ENCODE measurements around the gene GJB2.

GJB2 gene

DNA sequence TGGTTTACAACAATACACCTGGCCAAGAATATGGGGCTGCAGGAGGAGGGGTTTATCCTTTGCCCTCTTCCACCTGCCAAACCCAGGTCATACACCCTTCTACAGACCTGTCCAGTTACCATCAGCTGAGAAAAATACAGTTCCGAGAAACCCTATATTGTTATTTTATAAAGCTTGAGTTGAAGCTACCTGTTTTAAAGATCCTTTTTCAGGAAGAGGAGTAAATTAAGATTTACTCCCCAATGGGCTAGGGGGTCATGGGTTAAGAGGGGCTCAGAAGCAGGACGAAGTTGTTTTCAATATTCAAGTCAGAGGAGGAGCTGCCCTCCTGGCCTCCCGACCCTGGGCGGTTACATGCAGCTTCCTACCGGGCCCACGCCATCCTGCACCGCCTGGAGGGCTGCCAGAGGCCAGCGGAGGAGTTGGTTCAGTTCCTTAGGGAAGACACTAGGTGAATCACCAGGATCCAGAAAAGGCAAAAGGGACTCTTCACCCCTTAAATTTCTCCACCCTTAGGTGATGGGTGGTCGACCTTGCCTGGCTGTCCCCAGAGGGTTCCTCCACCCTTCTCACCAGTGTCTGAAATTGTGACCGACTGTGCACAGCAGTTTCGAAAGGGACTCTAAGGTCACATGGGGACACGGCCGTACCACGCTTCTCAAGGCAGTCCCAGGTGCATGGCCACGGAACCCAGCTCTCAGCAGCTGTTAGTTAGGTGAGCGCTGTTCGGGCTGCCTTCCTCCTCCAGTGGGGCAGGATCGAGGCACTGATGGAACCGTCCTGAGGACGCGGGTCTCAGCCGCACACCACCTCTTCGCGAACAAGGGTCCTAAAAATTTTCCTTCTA lies 1.2 kb downstream of the GJB2 start:
- no peak for DNase-seq

DNA sequence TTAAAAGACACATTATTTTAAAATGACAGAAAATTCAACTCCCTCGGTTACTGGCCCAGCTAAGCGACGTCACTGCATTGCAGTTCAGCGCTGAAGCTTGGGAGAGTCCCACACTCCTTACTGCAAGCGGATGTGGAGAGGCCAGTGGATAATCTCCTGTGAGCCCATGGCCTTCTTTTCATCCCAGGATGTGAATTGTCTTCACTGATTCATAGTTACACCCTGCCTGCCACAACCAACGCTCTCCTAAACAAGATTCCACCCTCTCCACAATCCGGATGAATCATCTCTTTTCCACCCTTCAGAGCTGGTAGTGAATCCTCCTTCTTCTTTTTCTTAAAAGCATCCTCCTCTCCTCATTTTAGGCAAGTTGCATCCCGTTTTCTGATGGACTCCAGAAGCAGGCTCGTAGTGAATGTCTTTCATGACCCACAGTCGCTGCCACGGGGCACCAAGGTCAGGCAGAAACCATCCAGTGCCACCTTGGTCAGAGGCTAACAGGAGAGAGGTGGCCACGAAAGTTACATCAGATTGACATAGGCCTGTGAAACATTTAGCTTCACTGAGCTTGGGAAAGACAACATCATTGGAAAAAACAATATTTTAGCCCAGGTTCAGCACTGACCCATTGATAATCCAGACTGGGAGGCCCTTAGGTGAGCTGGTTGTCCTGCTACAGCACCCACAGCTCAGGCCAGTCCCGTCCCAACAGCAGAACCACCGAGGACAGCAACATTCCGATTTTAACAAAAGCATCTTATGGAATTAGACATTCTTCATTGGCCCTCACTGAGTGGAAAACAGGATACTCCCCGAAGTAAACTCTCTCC lies 2.0 kb downstream of the GJB2 start:
- no peak for DNase-seq

DNA sequence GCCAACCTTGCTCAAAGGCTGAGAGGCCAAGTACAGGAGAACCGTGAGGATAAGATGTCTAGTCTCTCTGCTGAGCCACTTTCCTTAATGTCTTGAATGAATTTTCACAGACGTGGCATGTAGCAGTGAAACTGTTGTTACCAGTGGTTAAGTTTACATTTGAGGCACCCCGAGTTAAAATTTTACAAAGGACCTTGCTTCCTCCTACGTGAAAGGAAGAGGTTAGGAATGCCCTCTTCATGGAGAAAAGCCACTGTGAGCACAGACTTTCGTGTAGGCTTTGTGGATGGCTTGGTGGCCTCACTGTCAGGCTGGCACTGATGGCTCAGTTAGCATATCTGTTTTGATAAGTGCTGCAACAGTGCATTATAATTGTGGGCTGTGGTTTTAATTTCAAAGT lies 2.7 kb downstream of the GJB2 start:
- no peak for DNase-seq

DNA sequence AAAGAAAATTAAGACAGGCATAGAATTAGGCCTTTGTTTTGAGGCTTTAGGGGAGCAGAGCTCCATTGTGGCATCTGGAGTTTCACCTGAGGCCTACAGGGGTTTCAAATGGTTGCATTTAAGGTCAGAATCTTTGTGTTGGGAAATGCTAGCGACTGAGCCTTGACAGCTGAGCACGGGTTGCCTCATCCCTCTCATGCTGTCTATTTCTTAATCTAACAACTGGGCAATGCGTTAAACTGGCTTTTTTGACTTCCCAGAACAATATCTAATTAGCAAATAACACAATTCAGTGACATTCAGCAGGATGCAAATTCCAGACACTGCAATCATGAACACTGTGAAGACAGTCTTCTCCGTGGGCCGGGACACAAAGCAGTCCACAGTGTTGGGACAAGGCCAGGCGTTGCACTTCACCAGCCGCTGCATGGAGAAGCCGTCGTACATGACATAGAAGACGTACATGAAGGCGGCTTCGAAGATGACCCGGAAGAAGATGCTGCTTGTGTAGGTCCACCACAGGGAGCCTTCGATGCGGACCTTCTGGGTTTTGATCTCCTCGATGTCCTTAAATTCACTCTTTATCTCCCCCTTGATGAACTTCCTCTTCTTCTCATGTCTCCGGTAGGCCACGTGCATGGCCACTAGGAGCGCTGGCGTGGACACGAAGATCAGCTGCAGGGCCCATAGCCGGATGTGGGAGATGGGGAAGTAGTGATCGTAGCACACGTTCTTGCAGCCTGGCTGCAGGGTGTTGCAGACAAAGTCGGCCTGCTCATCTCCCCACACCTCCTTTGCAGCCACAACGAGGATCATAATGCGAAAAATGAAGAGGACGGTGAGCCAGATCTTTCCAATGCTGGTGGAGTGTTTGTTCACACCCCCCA lies 3.8 kb downstream of the GJB2 start:
- no peak for DNase-seq

DNA sequence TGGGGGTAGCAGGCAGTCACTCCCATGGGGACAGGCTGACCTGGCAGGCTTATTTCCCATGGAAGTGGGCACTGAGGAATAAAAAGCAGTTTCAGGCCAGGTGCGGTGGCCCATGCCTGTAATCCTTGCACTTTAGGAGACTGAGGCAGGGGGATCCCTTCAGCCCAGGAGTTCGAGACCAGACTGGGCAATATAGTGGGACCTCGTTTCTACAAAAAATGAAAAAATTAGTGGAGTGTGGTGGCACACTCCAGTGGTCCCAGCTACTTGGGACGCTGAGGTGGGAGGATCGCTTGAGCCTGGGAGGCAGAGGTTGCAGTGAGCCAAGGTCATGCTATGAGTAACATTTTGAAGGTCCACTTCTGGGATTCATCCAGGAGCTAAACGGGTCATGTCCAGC lies 6.0 kb downstream of the GJB2 start:
- DNase-seq: no peak

DNA sequence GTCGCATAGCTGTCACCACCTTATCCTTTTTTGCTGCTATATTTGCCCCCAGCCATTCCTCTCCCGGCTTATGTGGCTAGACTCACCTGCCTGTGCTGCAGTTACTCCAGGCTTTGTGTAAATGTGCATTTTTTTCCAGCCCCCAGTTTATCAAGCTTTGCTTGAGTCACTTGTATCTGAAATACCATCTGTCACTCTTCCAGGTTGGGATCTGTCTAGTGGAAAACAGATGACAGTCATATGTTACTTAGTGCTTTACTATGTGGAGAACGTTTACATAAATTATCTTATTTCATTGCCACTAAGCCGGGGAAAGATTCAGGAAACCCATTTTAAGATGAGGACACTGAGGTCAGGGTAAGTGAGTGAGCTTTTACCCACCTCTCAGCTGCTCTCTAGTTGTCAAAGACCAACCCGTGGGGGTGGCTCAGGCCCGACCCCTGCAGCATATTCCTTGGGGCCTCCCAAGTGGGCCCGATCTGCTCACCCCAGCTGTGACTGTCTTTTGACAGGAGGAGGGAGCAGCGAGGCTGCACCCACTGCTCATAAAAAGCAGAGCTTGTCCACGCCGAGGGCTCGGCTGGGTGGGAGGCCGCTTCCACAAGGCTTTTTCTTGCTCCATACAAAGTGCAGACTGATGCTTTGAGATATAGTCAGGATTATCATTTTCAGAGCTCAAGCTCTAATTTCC lies 7.2 kb downstream of the GJB2 start:
- DNase-seq: no peak

DNA sequence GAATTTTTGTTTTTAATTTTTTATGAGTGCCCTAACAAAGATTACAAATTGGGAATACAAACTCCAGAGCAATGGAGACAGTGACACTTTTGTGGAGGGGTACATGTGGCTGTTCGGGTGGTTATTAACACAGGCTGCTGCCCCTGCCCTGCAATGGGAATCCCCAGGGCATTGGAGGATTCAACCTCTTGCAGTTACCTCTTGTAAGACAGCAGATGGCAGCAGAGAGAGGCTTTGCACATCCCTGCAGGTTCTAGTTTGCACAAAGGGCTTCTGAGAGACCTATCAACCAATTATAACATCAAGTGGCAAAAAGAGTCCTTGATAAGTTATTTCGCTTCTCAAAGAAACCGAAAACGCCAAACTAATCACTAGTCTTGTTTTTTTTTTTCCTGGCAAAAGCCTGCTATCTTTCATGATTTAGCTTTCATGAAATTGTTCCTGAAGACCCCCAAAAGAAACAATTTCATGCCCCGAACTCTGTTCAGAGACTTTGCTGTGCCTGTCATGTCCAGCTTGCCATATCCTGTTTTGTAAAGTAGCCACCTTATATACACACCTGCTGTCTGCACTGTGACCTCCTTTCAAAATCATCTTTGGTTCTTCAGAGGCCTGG lies 10.4 kb downstream of the GJB2 start:
- DNase-seq: peak; percentile 72

DNA sequence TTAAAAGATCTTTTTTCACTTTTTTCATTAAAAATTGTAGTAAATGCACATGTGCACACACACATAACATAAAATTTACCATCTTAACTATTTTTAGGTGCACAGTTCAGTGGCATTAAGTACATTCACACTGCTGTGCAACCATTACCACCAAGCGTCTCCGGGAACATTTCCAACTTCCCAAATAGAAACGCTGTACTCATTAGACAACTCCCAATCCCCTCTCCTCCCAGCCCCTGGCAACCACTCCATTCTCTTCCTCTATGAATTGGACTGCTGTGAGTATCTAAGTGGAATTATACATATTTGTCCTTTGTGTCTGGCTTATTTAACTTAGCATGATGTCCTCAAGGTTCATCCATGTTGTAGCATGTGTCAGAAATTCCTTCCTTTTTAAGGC lies 11.6 kb downstream of the GJB2 start:
- no peak for DNase-seq

DNA sequence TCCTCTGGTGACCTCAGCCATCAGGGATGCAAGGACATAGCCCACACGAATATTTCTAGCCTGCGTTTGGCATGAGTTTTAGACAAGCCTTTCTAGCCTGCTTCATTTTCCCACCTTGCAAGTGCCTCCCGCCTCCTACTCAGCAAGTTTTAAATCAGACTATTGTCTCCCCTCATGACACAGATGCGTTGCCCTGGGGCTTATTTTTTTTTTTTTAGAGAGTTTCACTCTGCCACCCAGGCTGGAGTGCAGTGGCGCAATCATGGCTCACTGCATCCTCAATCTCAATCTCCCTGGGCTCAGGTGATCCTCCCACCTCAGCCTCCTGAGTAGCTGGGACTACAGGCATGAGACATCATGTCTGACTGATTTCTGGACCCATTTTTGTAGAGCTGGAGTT lies 14.6 kb downstream of the GJB2 start:
- DNase-seq: no peak

DNA sequence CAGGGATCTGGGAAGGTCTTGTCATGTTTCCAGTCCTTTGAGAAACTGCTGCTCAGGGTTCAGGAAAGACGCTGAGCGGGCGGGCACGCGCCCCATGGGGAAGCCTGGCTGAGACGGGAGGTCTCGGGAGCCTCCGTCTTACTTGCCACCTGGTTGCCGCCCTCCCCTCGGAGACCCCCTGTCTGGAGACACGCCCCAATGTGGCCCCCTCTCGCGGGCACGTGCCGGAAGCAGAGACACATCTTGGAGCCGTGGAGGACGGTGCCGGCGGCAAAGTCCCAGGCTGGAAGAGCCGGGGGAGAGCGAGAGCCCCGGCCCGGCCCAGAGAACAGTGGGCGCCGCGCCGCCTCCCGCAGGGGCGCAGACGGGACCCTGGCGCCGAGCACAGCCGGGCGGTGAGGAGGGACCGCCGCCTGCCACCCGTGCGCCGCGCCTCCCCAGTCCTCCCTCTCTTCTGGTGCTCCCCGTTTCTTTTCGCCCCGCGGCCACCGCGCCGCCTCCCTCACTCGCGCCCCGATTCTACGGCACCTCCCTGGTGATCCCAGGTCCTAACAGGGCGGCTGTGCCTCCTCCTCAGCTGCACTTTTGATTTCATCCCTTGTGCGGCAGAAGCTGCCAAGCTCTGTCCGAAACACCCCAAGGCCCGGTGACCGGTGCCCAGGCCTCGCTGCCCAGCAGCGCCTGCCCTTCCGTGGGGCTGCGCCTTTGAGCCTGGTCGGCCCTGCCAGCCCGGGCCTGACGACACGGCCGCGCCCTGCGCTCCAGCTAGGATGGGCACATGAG lies 15.5 kb downstream of the GJB2 start:
- DNase-seq: no peak

DNA sequence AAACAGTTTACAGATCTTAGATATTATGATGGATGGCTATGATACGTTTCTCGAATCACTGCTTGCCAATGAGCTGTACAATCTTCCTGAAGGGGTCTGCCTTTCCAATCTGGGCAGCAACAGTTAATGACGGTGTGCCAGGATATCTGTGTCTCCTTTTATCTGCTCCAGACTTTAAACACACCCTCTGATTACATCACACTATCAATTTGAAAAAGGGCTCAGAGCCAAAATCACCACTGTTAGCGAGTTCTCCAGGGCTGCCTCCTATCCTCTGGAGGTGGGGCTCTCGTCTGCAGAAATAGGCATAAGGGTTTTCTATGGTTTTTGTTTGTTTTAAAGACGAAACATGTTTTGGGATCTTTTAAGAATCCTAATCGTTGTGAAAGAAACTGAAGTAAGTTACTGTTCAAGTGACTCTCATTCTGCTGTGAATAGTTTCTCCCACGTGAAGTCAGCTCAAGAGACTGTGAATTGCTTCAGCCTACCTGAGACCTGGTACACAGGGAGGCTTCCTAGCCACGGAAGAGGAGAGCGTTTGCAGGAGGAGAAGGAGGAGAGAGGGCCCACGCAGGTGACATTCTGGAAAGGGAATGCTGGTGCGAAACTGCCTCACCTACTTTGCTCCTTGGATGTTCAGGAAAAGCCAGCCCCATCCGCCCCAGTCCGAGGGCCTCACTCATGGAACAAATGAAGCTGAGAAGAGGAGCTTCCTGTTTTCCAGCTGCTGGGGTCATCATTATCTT lies 16.7 kb downstream of the GJB2 start:
- DNase-seq: no peak

DNA sequence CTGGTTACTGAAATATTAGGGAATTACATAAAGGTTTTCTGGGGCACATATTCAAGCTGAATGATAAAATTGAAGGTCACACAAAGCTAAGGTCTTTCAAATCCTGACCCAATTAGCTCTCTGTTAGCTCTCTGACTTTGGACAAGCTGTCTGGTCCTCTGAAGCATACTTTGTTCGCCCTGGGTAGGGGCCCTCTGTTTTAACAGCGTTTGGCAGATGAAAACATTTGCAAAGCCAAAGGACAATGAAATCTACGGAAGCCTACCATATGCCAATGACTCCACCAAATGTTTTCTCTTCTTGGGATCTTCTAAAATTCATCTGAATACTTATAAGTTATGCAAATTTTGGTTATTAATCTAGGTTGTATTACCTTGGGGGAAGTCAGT lies 17.3 kb downstream of the GJB2 start:
- DNase-seq: no peak

DNA sequence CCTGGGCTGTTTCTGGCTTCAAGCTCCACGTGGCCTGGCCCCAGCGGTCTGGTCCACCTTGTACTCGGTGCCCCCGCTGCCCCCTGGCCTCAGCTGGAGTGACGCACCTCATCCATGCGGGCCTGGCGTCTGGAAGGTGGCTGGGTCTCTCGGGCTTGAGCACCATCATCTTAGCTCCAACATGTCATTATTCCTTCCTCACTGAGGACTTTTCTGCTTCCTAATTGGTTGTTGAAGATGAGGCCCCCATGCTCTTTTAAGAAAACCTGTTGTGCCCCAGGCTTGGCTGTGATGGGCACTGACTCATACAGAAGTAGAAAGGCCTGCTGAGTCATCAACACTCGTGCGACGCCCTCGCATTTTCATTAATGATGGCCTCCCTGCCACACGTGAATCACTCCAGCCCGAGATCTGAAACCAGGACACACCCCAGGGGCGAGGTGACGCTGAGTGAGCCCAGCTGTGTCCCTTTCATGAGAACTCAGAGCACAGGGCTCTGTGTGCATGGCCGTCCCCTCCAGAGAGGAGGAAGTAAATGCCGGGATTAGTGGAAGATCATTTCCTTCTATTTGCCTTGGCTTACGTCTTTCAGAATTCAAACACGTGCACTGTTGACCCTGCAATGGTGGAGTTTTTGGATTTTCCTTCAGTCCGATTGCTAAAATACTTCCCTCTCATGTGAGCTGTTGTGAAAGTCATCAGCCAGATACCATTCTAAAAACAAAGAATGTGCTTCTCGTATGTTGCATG lies 17.9 kb downstream of the GJB2 start:
- DNase-seq: peak; percentile 82

DNA sequence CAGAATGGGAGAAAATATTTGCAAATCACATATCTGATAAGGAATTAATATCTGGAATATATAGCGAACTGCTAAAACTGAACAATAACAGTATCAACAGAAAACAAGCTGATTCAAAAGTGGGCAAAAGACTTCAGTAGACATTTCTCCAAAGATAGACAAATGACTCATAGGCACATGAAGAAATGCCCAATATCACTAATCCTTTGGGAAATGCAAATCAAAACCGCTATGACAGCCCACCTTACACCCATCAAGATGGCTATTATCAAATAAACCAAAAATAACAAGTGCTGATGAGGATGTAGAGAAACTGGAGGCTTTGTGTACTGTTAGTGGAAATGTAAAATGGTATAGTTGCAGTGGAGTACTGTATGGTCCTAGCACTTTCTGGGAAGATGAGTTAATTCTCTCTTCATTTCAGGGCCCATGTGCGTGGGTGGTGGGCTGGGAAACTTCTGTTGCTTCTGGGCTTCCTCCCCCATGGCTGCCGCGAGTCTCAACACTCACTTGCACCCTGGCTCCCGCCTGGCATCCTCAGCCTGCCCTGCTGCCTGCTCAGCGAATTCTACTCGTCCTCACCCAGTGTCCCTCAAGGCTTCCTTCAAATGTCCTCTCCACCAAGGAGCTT lies 19.5 kb downstream of the GJB2 start:
- no peak for DNase-seq

DNA sequence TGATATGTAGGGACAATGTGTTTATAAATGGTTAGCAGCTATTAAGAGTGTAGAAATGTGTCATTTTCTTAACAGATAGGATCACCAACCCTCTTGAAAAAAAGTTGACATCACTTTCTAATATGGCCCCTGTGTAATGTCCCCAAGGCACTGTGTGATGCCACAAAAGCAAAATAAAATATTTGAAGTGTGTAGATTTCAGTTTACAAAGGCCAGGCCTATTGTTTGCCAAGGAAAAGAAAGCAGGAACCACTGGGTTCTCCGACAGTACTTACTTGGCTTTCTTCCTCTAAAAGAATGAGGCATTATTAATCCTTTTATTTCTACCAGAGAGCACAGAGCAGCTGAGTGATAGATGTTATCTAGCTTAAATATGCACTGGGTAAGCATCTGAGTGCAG lies 21.4 kb downstream of the GJB2 start:
- no peak for DNase-seq

DNA sequence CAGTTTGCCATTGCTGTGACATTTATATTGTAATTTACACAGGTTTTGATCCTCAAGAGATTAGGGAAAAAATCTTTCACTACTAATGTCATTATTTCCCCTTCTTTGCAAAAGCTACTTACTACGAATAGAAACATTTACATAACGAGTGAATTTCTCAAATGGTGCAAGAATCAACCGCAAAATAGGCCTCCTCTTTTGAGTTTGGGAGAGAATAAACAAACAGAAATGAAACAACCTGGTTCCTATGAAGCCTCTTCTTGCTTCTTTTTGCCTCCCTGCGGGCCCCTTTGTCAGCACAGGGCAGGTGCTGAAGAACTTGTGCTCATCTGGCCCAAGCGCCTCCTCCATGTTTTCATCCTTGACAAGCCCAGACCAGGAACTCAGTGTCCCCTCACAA lies 21.8 kb downstream of the GJB2 start:
- no peak for DNase-seq

DNA sequence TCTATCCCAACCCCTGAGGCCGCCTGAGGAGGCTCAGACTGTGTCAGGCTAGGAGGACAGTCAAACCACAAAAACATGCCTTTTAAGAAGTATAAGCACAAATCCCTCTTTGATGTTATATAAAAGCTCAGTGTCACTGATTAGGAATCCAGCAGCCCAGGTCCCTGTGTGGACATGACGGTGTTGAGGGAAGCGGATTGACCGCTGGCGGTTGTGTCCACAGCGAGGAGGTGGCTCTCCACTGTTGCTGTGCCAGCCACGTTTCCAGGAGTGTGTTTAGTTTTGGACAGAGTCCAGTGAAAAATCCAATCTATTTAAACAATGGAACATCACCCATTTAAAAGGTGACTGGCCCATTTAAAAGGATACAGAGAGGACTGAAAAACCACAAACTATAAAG lies 24.3 kb downstream of the GJB2 start:
- no peak for DNase-seq

DNA sequence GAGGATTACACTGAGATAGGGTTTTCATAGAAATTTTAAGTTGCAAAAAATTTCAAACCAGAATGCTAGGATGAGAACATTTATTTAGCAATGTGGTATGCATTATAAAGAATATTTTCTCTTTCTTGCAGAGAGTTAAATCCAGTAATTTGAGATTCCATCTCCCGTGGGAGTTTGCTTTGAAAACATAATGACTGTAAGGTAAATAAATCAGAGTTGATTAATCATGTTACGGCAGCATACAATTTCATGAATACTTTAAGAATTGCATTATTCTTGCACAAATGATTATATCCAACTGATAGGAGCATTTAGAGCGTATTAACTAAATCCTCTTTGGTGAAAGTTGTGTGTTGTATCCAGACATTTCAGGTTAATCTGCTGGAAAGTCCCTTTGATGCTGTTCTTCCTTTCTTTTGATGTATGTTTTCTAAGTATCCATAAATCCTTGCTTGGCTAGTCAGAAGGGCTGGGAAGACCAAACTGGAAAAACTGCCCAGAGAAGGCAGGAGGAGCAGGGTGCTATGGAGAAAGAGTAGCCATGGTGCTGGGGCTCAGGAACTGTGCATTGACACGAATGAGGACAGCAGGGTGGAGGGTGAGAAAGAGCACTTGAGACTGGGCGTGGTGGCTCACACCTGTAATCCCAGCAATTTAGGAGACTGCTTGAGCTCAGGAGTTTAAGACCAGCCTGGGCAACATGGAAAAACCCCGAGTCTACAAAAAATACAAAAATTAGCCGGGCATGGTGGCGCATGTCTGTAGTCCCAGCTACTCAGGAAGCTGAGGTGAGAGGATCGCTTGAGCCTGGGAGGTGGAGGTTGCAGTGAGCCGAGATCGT lies 27.1 kb downstream of the GJB2 start:
- DNase-seq: no peak

DNA sequence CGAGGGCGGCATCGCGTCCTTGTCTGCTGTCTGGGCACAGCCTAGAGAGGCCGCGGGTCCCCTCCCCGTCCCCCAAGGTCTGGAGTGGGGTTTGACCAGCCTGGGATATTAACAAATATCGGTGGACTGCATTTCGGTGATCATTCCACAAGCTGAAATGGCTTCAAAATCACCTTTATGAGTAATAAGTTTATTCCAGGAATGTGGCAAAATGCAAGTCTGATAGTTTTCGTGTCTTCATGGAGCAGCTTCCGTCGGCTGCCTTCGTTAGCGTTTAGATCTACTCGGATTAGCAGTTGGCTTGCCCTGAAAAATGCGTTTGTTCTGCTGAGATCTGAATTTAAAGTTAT lies 30.8 kb downstream of the GJB2 start:
- no peak for DNase-seq

Data from DMS153 (cell line).